H7 (cell line): Measurements from ENCODE around the gene OPN1SW. TPM values are rescaled to one million over a fixed set of nuclear protein-coding genes. Genes with fewer than 3 reads are reported as not detected.

Source experiments
- DNase-seq: peaks from one replicate; pipeline ENCODE4 v3.0.0; 2012
- H3K27me3 ChIP-seq: 2 replicates; pipeline ENCODE4 v1.6.0; 2011; ENCODE audit warnings: mild to moderate bottlenecking, low read length; ENCODE audit not compliant: control insufficient read depth, insufficient read depth
- H3K36me3 ChIP-seq: replicated peaks from 2 replicates; pipeline ENCODE4 v1.5.1; 2011; ENCODE audit warnings: low read length; ENCODE audit not compliant: control insufficient read depth, insufficient read depth
- H3K4me3 ChIP-seq: 2 replicates; pipeline ENCODE4 v1.5.1; 2011; ENCODE audit warnings: low read depth, mild to moderate bottlenecking, control low read depth, low read length, moderate library complexity; ENCODE audit not compliant: insufficient read depth
- total RNA-seq: library from RNA; depleted of rRNA; stranded (reverse); fragments of >200 nt; shearing (Covaris generic); gene quantifications from 2 replicates; pipeline ENCODE4 v1.2.3, GENCODE V29; 2014

OPN1SW gene
- total RNA-seq, 1 experiment from 2014 or later = not detected

DNA sequence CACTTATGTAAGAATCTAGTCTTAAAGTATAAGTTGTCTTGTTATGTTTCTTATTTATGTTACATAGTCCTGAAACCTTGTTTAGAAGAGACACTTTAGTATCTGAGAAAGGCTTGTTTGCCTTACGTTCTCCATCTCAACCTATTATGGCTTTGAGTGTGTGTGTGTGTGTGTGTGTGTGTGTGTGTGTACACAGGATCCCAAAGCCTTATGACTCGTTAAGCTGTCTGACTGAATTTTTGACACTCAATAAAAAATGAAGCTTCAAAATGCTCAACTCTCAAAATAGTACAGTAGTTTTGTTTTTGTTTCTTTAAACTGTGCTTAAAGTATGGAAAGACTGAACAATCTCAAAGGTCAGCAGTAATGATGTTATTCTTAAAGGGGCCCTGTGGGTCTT is 18.4 kb downstream of the OPN1SW start:
- no peak for DNase-seq
- peaks cover 43% of the 10 kb centered on the region for H3K36me3 ChIP-seq
- no peaks in the 10 kb centered on the region for H3K27me3 ChIP-seq
- no peak overlapping the region for H3K4me3 ChIP-seq

DNA sequence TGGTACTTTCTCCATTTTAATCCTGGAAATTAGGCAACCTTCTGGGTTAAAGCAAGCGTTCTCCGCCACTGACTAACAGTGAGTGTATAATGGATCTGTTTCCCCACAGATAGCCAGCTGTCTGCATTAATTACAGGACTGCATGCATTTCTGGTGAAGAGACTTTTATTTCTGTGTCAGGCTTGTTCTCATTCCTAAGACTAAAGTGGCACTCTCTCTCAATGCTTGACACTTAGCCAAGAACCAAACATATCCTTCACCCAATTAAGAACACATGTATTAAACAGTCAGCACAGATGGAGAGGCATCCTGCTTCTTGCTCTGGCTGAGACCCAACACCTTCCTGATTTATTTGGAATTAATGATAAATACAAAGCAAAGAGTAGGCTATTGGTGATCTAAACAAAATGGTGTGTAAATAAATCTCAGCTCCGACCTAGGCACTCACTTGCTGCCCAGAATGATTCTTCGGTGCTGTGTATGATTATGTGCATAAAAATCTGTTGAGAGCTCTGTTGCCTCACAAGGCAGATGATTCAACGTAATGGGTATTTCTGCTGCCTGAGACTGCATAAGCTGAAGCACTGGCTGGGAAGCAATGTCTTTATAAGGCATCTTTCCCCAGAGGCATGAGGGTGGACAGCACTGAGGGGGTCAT is 19.6 kb downstream of the OPN1SW start:
- Histone ChIP-seq H3K27me3 (no peaks in the 10 kb centered on the region), H3K4me3 (no peak overlapping the region), H3K36me3 (peaks cover 42% of the 10 kb centered on the region)
- DNase-seq = no peak

DNA sequence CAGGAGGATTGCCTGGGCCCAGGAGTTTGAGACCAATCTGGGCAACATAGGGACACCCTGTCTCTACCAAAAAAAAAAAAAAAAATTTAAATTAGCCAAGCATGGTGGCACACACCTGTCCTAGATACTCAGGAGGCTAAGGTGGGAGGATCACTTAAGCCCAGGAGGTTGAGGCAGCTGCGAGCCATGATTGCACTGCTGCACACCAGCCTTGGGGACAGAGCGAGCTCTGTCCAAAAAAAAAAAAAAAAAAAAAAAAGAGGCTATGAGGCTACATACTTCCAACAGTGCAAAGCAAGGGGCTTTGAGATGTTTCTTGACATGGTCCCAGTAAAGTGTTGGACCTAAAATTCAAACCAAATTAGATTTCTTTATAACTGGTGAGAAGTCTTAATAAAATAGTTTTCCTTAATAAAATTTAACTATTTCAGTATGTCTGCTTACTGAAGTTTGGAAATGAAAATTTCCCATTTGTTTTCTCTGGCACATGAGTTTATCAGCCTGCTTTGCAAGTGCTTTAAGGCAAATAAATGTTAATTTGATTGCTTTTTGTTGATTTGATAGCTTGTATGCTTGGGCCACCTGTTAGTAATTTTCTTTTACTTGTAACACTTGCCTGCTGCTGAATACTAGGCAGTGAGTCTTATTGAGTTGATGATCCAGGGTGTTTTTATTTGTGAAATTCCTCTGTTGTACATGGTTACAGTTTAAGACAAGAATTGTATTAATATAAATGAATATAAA is 20.3 kb downstream of the OPN1SW start:
- DNase-seq = no peak
- no peaks in the 10 kb centered on the region for H3K27me3 ChIP-seq
- H3K36me3 ChIP-seq = peaks cover 43% of the 10 kb centered on the region
- no peak overlapping the region for H3K4me3 ChIP-seq

DNA sequence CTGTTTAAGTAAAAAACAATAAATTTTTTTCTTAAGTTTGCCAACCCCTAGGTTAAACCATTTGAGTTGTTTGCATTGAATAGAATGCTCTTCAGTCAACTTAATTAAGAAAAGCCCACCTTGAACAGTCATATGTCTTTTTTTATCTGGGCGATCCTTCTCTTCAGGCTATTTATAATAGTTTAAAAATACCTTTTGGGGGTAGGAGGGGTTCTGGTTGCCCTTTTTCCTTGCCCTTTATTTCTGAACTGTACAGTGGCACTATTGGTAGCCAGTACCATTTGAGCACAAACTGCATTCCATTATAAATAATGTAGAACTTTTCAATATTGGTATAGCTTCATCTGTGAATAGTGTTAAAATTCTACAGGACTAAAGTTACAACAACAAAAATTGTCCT is 23.3 kb downstream of the OPN1SW start:
- H3K27me3 ChIP-seq = no peaks in the 10 kb centered on the region
- H3K36me3 ChIP-seq = peaks cover 40% of the 10 kb centered on the region
- H3K4me3 ChIP-seq = no peak overlapping the region
- no peak for DNase-seq

DNA sequence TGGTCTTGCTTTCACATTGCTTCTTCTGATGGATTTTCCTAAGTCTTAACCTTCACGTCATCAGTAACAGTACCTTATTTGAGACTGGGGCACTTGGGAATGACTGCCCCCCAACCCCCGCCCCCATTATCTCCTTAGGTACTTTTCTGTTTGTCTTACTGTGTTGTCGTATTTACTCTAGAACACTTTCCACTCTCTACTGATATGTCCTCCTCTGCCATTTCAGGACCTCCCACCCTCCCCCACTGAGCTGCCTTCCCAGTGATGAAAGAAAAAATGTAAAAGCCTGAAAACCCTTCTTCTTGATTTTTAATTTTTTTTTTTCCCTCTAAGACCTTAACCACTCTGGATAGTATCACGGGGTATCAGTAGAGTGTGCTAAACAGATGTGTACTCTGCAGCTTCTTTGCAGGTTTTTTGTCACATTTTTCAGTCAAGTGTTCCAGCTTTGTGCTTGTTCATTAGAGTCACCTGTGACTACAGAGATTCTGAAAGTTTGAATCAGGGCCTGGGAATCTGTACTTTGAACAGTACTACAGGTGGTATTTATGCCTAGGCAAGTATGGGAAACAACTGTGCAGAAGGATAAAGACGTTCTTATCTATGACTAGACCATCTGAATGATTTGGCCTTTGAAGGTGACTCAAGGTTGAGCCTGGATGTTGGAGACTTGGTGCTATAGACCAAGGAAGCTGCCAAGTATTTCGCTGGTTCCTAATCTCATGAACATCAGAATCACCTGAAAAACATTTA is 28.1 kb downstream of the OPN1SW start:
- DNase-seq = no peak
- Histone ChIP-seq H3K27me3 (no peaks in the 10 kb centered on the region), H3K4me3 (no peak overlapping the region), H3K36me3 (peaks cover 19% of the 10 kb centered on the region)

DNA sequence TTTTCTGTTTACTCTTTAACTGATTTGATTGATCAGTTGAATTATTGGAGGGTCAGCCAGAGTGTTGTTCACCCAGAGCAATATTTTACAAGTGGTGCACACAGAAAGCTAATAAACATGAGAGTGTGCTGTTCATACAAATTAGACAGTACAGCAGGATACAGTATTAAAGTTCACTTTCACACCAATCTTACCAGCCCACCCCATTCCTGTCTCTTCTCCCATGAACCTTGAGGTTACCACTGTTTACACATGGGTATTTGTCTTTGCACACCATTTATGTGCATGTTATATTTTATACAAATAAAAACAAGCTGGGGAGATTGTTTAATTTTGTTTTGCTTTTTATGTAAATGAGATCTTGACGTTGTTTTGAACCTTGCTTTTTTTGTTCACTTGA is 29.9 kb downstream of the OPN1SW start:
- H3K27me3 ChIP-seq = no peaks in the 10 kb centered on the region
- peaks cover 16% of the 10 kb centered on the region for H3K36me3 ChIP-seq
- DNase-seq = no peak
- H3K4me3 ChIP-seq = no peak overlapping the region

DNA sequence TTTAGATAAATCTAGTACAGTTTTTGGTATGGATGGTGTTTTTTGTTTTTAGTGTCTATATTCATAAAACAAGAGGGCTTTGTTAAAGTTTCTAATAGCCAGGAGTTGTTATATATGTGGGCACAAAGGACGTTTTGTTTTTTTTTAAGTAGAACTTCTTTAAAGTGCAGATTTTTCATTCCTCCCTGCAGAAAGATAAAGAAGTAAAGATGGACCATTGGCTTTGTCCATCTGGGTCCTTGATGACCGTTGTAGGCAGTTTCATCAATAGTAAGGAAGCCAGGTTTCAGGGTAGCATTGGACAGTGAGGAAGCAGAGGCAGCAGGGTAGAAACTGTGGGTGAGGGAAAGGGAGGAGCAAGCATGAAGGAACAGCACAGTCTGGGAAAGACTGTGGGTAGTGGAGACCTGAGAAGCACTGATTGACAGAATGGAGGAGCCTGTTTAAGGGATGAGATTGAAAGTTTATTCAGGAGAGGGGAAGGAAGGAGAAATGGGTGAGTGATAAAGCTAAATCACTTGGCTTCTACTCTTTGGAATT is 31.2 kb downstream of the OPN1SW start:
- no peak overlapping the region for H3K4me3 ChIP-seq
- H3K36me3 ChIP-seq = peaks cover 10% of the 10 kb centered on the region
- no peak for DNase-seq
- no peaks in the 10 kb centered on the region for H3K27me3 ChIP-seq

DNA sequence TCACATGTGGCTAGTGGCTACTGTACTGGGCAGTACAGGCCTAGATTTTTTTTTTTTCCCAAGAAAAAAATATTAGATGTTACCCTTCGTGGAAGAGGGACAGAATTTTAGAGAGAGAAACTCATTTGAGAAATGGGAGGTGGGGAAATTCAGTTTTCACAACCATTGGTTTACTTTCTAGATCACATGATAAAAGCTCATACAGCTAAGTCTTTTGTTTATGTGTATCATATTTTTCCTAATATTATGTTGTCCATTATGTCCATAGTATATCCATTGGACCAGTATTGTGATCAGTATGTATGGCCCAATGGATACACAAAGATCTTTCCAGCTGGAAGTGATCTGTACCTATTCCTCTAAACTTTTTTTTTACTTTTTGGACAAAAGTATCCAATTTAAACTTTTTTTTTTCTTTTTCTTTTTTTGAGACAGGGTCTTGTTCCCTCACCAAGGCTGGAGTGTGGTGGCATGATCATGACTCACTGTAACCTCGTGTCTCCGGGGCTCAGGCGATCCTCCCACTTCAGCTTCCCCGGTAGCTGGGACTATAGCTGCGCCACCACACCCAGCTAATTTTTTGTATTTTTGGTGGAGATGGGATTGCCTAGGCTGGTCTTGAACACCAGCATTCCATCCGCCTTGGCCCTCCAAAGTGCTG is 32.4 kb downstream of the OPN1SW start:
- Histone ChIP-seq H3K4me3 (no peak overlapping the region), H3K36me3 (no peaks in the 10 kb centered on the region), H3K27me3 (no peaks in the 10 kb centered on the region)
- no peak for DNase-seq

DNA sequence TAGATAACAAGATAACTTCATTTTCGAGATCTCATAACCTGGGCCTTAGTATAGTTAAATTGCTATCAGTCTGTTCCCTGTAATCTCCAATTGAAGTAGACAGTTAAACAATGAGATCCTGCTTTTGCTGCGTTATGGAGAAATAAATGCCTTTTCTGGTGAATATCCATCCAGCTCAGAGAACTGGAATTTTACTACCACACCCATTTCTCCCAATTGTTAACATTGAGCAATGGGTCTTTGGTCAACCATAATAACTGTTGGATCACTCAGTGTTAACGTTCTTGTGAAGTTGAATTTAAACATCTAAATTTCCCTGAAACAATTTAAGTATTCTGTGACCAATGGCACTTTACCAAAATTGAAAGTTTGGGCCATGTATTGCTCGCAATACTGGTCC is 33.4 kb downstream of the OPN1SW start:
- Histone ChIP-seq H3K36me3 (no peaks in the 10 kb centered on the region), H3K27me3 (peaks cover 2% of the 10 kb centered on the region; the same call in 1 of the 2 replicates), H3K4me3 (no peak overlapping the region)
- no peak for DNase-seq

DNA sequence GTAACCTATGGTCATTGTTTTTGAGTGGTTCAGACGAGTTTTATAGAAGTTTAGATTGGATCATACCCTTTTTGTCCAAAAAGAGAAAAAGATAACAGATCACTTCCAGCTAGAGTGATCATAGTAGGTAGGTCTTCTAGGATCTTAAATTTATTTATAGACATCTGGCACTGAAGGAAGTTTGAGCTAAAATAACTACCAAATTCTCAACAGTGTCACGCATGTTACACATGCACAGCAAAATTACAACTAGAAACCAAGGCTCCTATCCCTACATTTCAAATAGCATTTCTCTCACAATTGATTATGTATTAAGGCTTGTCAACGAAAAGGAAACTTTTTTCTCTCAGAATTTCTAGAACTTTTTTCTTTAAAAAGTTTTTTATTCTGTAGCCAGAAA is 34.1 kb downstream of the OPN1SW start:
- Histone ChIP-seq H3K36me3 (no peaks in the 10 kb centered on the region), H3K27me3 (peaks cover 2% of the 10 kb centered on the region; the same call in 1 of the 2 replicates), H3K4me3 (no peak overlapping the region)
- no peak for DNase-seq

DNA sequence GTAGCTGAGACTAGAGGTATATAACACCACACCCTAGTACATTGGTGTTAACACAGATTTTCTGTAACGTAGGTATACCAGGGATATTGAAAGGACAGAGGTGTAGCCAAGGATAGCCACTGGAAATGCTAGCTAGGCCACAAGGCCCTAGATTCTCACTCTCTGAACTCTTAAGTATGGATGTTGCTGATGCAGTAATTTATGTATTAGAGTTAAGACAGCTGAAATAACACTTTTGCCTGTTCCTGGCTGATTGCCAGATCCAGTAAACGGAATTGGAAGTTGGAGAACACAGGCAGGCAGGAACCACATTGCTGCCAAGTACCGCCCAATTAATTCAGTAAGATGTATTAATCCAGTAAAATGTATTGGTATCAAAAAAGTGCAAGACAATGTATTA is 34.6 kb downstream of the OPN1SW start:
- DNase-seq = no peak
- Histone ChIP-seq H3K27me3 (peaks cover 2% of the 10 kb centered on the region; the same call in 1 of the 2 replicates), H3K4me3 (no peak overlapping the region), H3K36me3 (no peaks in the 10 kb centered on the region)

DNA sequence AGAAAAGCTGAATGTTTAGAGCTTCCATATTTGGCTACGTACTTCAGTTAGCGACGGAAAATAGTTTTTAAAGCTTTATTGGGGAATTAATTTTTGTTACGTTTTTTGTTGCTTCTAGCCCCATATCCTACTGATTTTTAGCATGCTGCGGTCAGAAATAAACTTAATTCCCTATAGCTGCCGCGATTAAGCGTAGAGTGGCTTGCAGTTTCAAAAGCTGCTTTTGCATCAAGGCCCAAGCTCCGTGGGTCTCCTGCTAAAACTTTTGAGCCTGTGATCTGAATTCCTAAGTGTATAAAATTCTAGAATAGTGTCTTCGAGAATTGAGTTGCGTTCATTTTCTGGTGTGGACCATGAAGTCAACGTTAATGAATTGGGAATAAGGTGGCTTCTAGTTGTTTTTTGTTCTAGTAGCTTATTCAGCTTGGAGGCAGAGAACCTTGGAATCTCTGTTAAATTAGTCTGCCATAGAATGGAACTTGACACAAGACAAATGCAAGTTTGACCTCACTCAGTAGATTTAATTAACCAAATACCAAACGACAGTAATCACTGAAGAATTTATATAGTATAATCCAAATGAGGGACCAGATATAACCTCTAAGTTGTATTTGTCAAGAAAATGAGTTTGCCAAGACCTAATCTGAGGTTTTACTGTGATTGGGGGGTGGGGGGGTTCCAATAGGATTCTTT is 35.5 kb downstream of the OPN1SW start:
- no peaks in the 10 kb centered on the region for H3K36me3 ChIP-seq
- DNase-seq = no peak
- H3K27me3 ChIP-seq = peaks cover 2% of the 10 kb centered on the region; the same call in 1 of the 2 replicates
- peak overlapping the region; percentile 97 for H3K4me3 ChIP-seq

DNA sequence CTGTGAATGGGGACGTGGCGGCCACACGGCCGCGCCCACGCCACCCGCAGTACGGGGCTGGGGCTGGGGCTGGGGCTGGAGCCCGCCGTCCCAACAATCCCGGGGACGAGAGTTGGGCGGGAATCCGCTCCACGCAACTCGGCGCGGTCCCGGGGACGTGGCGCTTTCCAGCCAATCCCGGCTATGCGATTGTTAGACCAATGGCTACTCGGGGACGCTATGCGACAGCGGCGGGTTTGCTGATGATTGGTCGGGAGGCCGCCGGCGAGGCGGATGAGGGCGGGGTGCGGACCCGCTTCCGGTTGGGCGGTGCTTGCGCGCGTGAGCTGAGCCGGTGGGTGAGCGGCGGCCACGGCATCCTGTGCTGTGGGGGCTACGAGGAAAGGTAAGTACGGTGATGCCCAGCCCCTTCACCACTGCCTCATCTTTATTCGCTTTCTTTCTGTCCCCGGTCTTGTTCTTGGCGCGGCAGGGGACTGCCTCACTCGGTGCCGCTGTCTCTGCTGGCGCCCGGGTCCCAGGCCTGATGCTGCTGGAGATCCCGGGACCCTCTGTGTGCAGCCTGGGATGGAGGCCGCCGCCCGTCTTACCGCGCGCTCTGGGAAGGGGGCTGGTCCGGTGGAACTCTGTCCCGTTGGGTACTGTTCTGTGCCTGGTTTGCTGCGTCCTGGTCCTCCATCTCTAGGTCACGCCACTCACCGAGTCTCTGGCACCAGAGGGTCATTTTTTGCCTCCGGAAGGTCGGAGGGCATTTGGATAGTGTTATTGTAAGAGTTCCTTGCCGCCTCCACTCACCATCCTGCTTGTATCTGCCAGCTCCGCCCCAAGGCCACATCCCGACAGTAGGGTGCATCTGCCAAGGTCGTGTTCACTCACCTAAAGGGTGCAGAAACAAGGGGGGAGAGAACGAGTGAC is 36.3 kb downstream of the OPN1SW start, which contains the start of gene CALU:
TSS of gene CALU (plus strand) at position 312 of the 915 bp plus-strand sequence. CDS start 9,225 bp downstream, outside the sequence.
- peak; percentile 99 for DNase-seq
- H3K27me3 ChIP-seq = peaks cover 2% of the 10 kb centered on the region; the same call in 1 of the 2 replicates
- H3K4me3 ChIP-seq = peak within 1 kb of the TSS; percentile 97
- no peaks in the 10 kb centered on the region for H3K36me3 ChIP-seq
